ENCODE measurements around the gene FOXRED1.
A peak's percentile ranks its signal among the peaks of the same experiment; 100 is the strongest.

FOXRED1 gene

GRCh38 chr11:126257144-126257543 lies 11.8 kb upstream of the FOXRED1 start:
- TF ChIP-seq YY1 (IDR thresholded peaks at IDR 0.05; ENCODE audit: low read depth) (no peak), EP300 (IDR thresholded peaks at IDR 0.05; ENCODE audit: borderline replicate concordance) (no peak), ZBTB7A (IDR thresholded peaks at IDR 0.05; ENCODE audit: low read depth) (no peak), FOXM1 (IDR thresholded peaks at IDR 0.05; ENCODE audit: borderline replicate concordance, low read depth) (no peak), USF1 (IDR thresholded peaks at IDR 0.05) (no peak), RAD21 (IDR thresholded peaks at IDR 0.05; ENCODE audit: low read depth) (no peak), CREB1 (IDR thresholded peaks at IDR 0.05; ENCODE audit: low read depth) (no peak), CEBPB (IDR thresholded peaks at IDR 0.05) (peak; percentile 55; the same call in 1 of the 2 replicates)

- TF ChIP-seq TEAD4 (IDR thresholded peaks at IDR 0.05) (no peak), USF1 (IDR thresholded peaks at IDR 0.05) (no peak), FOXM1 (IDR thresholded peaks at IDR 0.05; ENCODE audit: borderline replicate concordance, low read depth) (no peak), EGR1 (IDR thresholded peaks at IDR 0.05) (no peak), ZBTB7A (IDR thresholded peaks at IDR 0.05; ENCODE audit: low read depth) (no peak), YY1 (IDR thresholded peaks at IDR 0.05; ENCODE audit: low read depth) (no peak), CEBPB (IDR thresholded peaks at IDR 0.05) (no peak), TCF12 (IDR thresholded peaks at IDR 0.05; ENCODE audit: low read depth) (no peak), TAF1 (IDR thresholded peaks at IDR 0.05; ENCODE audit: low read depth) (no peak), NFIC (IDR thresholded peaks at IDR 0.05) (no peak), RAD21 (IDR thresholded peaks at IDR 0.05; ENCODE audit: low read depth) (no peak), REST (IDR thresholded peaks at IDR 0.05; ENCODE audit: low read depth) (no peak), CREB1 (IDR thresholded peaks at IDR 0.05; ENCODE audit: low read depth) (no peak), EP300 (IDR thresholded peaks at IDR 0.05; ENCODE audit: borderline replicate concordance) (no peak), MAX (IDR thresholded peaks at IDR 0.05) (no peak)
Observed at GRCh38 chr11:126257764-126258163, 11.2 kb upstream of the FOXRED1 start.

GRCh38 chr11:126262216-126262615 lies 6.7 kb upstream of the FOXRED1 start:
- TF ChIP-seq NFIC (IDR thresholded peaks at IDR 0.05) = no peak
- TF ChIP-seq TAF1 (IDR thresholded peaks at IDR 0.05; ENCODE audit: low read depth) = no peak
- TF ChIP-seq YY1 (IDR thresholded peaks at IDR 0.05; ENCODE audit: low read depth) = no peak
- TF ChIP-seq TCF12 (IDR thresholded peaks at IDR 0.05; ENCODE audit: low read depth) = no peak
- TF ChIP-seq MAX (IDR thresholded peaks at IDR 0.05) = no peak
- TF ChIP-seq CREB1 (IDR thresholded peaks at IDR 0.05; ENCODE audit: low read depth) = no peak
- no peak for TF ChIP-seq RAD21 (IDR thresholded peaks at IDR 0.05; ENCODE audit: low read depth)
- TF ChIP-seq TEAD4 (IDR thresholded peaks at IDR 0.05) = no peak
- TF ChIP-seq FOXM1 (IDR thresholded peaks at IDR 0.05; ENCODE audit: borderline replicate concordance, low read depth) = no peak
- no peak for TF ChIP-seq CEBPB (IDR thresholded peaks at IDR 0.05)
- TF ChIP-seq USF1 (IDR thresholded peaks at IDR 0.05) = no peak
- TF ChIP-seq EGR1 (IDR thresholded peaks at IDR 0.05) = no peak
- no peak for TF ChIP-seq ZBTB7A (IDR thresholded peaks at IDR 0.05; ENCODE audit: low read depth)
- TF ChIP-seq REST (IDR thresholded peaks at IDR 0.05; ENCODE audit: low read depth) = no peak
- TF ChIP-seq EP300 (IDR thresholded peaks at IDR 0.05; ENCODE audit: borderline replicate concordance) = no peak

GRCh38 chr11:126263489-126263888 lies 5.5 kb upstream of the FOXRED1 start:
- TF ChIP-seq MAX (IDR thresholded peaks at IDR 0.05) = no peak
- no peak for TF ChIP-seq RAD21 (IDR thresholded peaks at IDR 0.05; ENCODE audit: low read depth)
- no peak for TF ChIP-seq ZBTB7A (IDR thresholded peaks at IDR 0.05; ENCODE audit: low read depth)
- TF ChIP-seq EP300 (IDR thresholded peaks at IDR 0.05; ENCODE audit: borderline replicate concordance) = no peak
- no peak for TF ChIP-seq TEAD4 (IDR thresholded peaks at IDR 0.05)

- no peak for TF ChIP-seq FOXM1 (IDR thresholded peaks at IDR 0.05; ENCODE audit: borderline replicate concordance, low read depth)
- no peak for TF ChIP-seq TEAD4 (IDR thresholded peaks at IDR 0.05)
- no peak for TF ChIP-seq CREB1 (IDR thresholded peaks at IDR 0.05; ENCODE audit: low read depth)
- no peak for TF ChIP-seq EGR1 (IDR thresholded peaks at IDR 0.05)
Observed at GRCh38 chr11:126265811-126266210, 3.1 kb upstream of the FOXRED1 start.

Data from Ishikawa (cell line).